Epithelial cell of prostate (primary cell): ENCODE measurements around the gene FNTB.

Experiments
- DNase-seq: peaks from one replicate; pipeline ENCODE4 v3.0.0-alpha.2; 2011; ENCODE audit warnings: low read depth, low spot score
- H3K27ac ChIP-seq: fragments of 450-650 bp; 2 replicates; pipeline ENCODE4 v1.5.1; 2017; ENCODE audit warnings: mild to moderate bottlenecking

The FNTB gene

DNA sequence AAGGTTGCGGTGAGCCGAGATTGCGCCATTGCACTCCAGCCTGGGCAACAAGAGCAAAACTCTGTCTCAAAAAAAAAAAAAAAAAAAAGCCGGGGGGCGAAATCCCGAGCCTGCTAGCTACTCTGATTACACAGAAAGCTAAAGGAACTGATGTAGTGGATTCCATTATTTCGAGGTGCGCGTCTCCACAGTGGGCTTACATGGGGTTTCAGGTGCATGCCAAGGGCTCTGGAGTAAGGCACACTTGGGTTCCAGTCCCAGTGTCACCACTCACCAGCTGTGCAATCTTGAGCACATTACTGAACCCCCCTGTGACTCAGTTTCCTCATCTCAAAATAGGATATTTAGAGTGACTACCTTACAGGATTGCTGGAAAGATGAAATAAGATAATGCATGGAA is 12.9 kb upstream of the FNTB start:
- H3K27ac ChIP-seq = no peak overlapping the region
- no peak for DNase-seq

DNA sequence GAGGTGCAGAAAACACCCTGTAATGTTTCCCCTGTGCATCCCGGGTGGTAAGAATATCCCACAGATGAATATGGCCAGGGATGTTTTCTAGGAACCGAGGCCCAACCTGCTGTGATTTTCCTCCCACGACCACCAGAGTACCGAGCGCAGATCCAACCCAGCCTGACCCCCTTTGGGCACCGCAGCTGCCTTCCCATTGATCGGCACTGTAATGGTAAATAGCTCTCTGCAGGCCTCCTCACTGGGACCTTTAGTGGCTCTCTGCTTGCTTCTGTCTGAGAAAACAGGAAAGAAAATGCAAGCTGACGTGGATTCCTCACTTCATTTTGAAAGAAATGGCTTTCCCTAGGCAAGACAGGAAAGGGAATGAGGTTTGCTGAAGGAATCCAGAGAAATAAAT is 12.1 kb upstream of the FNTB start:
- H3K27ac ChIP-seq = no peak overlapping the region
- no peak for DNase-seq

DNA sequence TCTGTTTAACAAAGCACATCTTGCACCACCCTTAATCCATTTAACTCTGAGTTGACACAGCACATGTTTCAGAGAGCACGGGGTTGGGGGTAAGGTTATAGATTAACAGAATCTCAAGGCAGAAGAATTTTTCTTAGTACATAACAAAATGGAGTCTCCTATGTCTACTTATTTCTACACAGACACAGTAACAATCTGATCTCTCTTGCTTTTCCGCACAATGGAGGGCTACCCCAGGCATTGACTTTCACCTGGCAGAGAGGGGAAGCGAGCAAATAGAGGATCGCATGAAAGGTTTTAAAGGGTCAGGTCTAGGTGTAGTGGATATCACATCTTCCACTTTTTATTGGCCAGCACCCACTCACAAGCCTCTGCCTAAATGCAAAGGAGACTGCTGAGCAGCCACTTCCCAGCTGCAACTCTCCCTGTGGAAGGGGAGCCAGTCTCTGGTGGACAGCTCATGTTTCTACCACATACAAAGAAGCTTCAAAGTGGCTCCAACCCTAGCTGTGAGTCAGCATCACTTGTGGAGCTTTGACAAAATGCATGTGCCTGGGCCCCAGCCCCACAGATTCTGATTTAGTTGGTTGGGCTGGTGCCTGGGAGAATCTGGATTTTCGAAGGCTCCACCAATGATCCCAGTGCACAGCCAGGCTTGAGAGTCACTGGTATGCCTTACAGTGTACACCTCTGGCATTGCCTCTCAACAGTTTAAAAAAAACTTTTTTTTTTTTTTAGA is 7.2 kb upstream of the FNTB start:
- no peak for DNase-seq
- H3K27ac ChIP-seq = no peak overlapping the region

DNA sequence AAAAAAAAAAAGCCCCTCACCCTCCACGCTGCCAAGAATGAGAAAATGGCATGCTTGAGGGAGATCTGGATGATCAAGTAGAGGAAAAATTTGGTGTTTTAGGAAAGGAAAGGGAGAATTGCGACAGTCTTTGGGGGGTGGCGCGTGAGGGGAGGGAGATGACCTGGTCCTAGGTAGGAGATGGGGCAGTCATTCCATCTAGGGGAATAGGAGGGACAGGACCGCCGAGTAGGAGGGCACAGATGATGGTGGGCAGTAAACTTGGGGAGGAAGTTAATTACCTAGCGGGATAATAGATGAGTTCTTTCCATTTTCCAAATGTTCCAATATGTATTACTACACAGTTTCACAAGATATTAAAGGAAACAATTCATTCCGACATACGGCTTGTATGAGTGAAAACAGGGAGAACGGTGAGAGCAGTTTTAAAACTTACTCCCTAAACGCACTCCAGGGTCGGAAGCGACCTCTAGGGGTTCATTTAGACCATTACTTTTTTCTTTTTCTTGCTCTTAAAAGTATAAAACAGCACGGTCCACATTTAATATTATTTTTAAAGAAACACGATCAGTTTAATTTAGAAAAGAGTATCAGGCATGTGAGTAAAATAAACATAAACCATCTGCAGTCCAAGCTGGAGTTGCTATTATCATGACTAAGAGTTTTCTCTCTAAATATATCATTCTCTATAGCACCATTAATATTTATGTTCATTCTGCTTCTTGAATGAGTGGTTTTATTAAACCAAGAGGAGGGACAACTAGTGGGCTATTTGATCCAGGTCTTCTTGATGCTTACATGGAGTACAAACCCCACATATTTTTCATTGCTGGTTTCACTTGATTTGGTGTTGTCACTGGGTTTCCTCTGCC is 3.0 kb upstream of the FNTB start:
- no peak for DNase-seq
- H3K27ac ChIP-seq = no peak overlapping the region

DNA sequence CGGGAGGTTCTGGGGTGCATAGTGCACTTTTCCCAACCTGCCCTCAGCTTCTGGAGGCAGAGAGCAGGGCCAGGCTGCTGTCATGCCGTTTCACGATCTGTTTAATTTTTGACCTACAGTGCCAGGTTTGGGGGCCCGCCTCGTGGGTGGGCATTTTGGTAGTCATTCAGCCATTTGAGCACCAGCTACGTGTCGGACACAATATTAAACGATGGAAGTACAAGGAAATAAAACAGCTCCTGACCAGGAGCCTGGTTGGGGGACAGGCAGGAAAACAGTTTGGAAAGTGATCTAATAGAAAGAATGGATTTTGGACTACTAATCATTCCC is 708 bp downstream of the FNTB start:
- DNase-seq = no peak

DNA sequence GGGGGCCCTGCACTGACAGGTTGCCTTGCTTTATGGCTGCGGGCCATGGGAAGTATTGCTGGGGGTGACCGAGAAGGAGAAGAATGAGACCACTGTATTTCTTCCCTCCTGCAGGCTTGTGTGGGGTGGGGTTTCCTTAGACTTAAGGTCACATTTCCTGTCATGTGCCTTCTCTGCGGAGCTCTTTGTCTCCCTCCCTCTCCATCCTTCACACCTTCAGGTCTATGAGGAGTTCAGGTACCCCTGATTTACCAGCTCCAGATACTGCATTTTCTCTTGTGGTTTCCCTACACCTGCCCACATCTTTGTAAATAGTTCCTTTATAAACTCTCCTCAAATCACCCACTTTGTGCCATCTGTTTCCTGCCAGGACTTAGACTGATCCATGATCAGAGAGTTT is 3.6 kb downstream of the FNTB start:
- DNase-seq = no peak
- H3K27ac ChIP-seq = no peak overlapping the region

More for the DNA sequence above, 708 bp downstream of the FNTB start:
- H3K27ac ChIP-seq = peak overlapping the region; percentile 75

DNA sequence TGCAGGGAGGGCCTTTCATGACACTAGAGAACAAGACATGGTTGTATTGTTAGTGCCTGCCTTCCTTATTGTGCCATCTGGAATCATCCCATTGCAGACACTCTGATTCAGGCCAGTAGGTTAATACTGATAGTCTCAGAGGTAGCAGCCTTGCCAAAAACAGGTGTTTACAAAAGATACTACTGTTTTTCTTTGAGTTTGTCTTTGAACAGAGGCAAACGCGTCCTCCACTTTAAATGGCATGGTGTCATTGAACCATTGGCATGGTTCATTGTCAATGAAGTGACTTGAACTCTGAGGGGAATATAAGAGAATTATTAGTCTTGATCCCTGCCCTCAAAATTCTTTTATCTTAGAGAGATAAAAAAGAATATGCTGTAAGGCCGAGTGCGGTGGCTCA is 4.2 kb downstream of the FNTB start:
- H3K27ac ChIP-seq = no peak overlapping the region
- DNase-seq = no peak

DNA sequence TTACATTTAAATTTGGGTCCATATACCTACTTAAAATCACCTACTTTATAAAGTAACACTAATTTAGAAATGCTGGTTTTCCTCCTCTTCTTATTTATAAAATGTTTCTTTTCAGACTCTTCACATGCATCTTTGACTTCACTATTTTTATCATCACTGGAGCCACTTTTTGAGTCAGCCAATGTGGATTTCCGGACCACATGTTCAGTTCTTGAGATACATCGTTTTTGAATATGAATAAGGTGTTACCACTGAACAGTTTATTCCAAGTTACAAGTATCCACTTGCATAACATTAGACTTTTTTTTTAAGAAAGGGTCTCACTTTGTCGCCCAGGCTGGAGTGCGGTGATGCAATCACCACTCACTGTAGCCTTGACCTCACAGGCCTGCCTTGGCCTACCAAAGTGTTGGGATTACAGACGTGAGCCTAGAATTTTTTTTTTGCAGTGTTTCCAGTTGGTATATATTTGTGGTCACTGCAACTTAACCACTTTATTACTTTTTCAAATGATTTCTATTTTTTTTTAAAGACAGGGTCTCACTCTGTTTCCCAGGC is 5.7 kb downstream of the FNTB start:
- no peak for DNase-seq
- no peak overlapping the region for H3K27ac ChIP-seq

DNA sequence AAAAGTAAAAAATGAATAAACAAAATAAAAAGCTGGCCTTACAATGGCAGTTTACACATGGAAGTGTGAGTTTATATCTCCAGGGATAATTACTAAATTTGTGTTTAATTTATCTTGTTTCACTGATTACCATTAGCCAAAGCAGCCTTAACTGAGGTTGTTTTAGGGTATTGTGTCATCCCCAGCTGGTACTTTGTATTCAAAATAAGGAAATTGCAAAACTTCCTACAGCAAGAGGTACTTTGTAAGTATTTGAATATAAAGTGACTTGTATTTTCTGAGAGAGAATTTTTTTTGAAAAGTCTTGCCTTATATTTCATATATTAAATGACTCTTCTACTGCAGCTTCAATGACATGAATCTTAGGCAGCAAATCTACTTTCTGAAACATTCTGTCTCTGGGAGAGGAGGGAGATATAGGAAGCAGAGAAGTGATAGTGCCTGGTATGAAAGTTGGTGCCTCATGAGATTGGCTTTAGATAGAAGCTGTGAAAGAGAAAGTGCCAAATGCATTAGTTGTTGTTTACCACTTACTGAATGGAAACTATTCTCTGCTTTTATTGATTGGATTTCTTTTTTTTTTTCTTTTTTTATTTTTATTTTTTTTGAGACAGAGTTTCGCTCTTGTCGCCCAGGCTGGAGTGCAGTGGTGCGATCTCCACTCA is 6.7 kb downstream of the FNTB start:
- DNase-seq = no peak
- H3K27ac ChIP-seq = no peak overlapping the region

DNA sequence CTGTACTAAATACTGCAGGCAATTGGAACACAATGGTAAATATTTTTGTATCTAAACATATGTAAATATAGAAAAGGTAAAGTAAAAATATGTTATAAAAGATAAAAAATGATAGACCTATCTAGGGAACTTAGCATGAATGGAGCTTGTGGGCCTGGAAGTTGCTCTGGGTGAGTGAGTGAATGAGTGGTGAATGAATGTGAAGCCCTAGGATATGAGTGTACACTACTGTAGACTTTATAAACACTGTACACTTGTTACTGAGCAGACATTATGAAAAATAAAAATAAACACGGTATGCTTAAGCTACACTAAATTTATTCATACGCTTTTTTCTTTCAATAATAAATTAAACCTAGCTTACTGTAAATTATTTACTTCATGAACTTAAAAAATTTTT is 7.8 kb downstream of the FNTB start:
- no peak for DNase-seq

DNA sequence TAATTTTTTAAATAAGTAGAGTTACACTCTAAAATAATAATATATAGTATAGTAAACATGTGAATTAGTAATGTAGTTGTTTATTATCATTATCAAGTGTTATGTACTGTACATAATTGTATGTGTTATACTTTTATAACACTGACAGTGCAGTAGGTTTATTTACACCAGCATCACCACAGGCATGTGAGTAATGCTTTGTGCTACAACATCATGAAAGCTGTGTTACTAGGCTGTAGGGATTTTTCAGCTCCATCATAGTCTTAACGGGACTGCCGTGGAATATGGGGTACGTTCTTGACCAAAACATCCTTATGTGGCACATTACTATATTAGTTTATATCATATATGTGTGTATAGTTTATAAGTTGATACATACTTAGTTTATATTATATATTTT is 8.6 kb downstream of the FNTB start:
- no peak overlapping the region for H3K27ac ChIP-seq
- no peak for DNase-seq

More for the DNA sequence above, 7.8 kb downstream of the FNTB start:
- H3K27ac ChIP-seq = no peak overlapping the region

DNA sequence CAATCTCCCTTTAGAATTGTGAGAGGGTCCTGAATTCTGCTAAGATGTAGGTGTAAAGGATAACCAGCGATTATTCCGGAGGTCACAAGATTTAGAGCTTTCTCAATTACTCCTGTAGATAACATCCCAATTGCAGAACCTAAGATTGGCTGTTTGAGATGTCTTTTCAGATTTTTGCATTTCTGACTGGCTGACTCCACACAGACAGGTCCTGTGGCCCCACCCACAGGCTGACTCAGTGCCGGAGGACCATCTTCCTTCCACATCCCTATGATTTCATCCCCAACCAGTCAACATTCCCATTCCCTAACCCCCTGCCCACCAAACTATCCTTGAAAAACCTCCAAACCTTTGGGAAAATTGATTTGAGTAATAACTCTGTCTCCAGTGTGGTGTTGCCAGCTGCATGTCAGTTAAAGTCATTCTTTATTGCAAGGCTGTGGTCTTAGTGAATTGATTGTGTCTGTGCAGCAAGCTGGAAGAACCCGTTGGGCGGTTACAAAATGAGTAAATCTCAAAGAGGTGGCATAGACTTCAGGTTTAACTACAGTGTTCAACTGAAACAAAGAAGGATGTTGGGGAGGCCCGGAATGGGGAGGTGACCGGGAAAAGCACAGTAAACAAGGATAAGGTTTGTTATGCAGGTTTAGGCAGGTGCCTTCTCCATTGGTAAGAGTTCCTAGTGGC is 10.6 kb downstream of the FNTB start:
- peak overlapping the region; percentile 73 for H3K27ac ChIP-seq
- DNase-seq = peak; percentile 69

DNA sequence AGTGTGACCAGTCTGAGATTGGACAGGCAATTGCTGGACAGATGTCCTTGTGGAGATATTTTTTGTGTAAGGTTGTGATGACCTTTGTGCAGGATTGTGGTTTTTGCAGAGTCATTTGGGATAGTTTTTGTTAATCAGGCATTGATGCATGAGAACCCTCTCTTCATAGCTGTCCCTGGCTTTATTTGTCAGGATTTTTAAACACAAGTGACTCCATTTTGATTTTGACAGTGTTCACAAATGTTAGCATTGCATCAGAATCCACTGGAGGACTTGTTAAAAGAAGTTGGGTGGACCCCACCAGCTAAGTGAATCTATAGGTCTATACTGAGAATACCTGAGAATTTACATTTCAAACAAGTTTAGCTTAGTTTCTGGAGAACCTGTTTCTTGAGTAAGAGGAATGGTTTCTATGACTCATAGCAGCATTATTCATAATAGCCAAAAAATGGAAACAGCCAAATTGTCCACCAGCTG is 11.8 kb downstream of the FNTB start:
- peak; percentile 64 for DNase-seq
- peak overlapping the region; percentile 73 for H3K27ac ChIP-seq

DNA sequence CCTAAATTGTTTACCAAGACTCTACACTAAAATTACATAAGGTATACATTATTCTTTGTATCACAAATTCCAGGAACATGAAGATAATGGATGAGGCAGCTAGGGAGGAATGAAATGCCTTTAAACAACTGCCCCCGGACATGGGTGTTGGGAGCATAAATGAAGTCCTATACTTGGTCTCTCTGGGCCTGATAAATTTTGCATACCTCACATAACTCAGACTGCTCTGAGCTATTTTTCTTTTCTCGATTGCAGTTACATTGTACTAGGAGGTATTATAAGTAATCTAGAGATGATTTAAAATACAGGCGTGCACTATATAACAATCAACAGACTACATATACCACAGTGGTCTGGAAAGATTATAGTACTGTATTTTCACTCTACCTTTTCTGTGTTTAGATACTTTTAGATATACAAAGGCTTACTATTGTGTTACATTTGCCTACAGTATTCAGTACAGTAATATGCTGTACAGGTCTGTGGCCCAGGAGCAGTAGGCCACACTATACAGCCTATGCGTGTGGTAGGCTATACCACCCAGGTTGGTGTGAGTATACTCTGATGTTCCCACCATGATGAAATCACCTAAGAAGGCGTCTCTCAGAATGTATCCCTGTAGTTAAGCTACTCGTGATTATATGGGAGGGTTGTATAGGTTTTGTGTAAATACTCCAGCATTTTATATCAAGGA is 14.3 kb downstream of the FNTB start:
- H3K27ac ChIP-seq = no peak overlapping the region
- no peak for DNase-seq

DNA sequence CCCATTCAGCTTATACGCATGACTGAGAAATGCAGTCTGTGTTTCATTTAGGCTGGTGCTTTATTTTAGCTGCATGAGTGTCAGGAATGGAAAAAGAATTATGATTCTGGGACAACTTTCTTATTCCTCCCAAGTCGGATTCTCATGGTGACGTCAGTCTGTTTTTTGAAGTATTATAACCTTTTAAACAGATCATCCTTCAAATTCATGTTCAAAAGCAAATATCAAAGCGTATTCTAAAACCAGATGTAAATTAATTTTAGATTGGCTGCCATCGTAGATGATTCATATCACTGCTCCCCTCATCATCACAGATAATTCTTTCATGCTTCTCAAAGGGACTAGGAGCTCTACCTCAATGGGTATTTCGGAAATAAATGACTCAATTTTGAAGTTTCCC is 15.0 kb downstream of the FNTB start:
- no peak overlapping the region for H3K27ac ChIP-seq
- no peak for DNase-seq

DNA sequence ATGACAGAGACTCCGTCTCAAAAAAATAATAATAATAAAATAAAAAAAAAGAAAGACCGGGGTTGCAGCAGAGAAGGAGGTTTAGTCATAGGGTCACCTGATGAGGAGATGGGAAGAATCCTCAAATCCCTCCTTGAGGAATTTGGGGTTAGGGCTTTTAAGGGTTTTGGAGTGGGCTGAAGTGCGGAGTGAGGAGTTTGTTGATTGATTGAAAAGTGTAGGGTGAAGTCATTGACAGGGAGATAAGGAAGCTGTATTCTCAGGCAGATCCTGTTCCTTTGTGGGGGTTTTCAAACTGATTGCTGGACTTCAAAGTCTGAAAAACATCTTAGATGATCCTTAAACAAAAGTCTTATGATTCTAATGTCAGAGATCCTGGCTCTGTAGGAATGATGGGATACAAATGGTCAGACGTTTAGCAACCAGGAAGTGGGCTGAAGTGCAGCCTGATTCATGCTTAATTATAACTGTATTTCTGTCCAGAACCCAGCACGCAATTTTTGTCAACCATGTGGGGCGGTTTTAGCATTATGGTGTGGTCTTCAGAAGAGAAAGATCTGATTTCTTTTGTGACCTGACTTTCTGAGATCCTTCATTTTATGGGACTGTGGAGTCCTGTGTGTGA is 16.0 kb downstream of the FNTB start:
- H3K27ac ChIP-seq = no peak overlapping the region
- no peak for DNase-seq

DNA sequence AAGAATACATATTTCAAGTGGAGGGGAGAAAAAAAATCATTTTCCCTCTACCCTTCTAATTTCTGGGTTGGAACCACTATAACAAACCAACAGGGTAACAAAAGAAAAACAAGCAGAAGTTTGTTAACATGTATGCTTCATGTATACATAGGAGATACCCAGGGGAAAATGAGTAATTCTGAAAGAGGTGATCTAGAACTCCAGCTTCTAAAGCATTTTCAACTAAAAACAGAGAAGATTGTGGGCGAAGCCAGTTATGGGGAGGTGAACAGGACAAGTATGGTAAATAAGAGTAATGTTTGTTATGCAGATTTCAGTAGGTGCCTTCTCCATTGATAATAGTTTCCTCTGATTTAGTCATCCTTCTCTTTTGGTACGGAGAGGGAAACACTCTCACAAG is 16.7 kb downstream of the FNTB start:
- H3K27ac ChIP-seq = no peak overlapping the region
- DNase-seq = no peak

DNA sequence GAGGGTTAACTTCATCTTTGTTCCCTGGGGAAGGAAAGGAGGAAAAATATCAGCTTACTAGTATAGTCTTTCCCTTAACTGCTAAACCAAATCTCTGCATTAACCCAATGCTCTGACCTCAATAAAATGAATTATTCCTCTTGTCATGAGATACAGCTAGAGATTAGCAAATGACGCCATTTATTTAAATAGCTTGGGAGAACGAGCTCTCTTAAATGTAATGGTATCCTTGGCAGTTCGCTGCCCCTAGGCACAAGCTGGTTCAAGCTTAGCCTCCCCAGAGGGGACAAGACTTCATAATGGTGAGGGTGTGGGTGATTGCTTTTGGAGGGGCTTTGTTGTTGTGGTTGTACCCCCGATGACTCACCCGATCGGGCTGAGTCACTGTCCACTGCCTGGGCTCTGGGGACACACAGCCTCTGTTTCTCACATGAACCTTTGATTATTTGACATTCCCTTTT is 19.6 kb downstream of the FNTB start:
- no peak for DNase-seq
- peak overlapping the region; percentile 19 for H3K27ac ChIP-seq

DNA sequence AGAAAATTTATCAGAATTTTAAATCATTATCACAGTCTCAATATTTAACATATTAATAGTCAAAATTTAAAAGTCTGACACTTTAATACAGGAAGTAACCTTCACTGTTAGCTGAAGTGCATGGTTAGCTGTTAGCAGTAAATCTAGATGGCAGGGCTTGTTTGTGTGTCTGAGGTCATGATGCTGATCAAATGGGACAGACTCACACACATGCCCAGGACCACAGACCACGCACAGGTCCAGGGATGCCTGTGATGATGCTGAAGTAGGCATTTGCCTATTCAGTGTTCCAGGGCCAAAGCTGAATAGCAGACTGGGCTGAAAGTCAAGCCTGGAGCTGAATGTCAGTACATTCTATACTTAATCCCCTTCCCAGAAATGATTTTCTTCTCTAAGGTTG is 20.5 kb downstream of the FNTB start:
- no peak for DNase-seq
- no peak overlapping the region for H3K27ac ChIP-seq
